ENCODE results near the gene PLBD2. TPM values are rescaled to one million over a fixed set of nuclear protein-coding genes. Genes with fewer than 3 reads are reported as not detected.

PLBD2 gene
- total and polyA plus RNA-seq, 9 of the 15 experiments (the other 6 are each of a cell fraction or from before 2014, with no cell fraction given) = 2.4 to 37.4 (median 6.0) TPM

- TF ChIP-seq CCNT2 (IDR thresholded peaks at IDR 0.05; ENCODE audit: borderline replicate concordance, extremely low read depth, insufficient read length, low read depth, low read length) = no peak
- no peak for TF ChIP-seq ZNF316 (IDR thresholded peaks at IDR 0.05)
- TF ChIP-seq GABPB1 (CRISPR knock-in tag; IDR thresholded peaks at IDR 0.05) = peak; percentile 40; the same call in 1 of the 2 replicates
- TF ChIP-seq GTF2A2 (tag; IDR thresholded peaks at IDR 0.05) = no peak
- TF ChIP-seq ZNF311 (CRISPR knock-in tag; IDR thresholded peaks at IDR 0.05) = no peak
- no peak for TF ChIP-seq E4F1 (CRISPR knock-in tag; IDR thresholded peaks at IDR 0.05; ENCODE audit: borderline replicate concordance)
- TF ChIP-seq PHB (CRISPR knock-in tag; IDR thresholded peaks at IDR 0.05) = no peak
- TF ChIP-seq RAD51 (IDR thresholded peaks at IDR 0.05; ENCODE audit: borderline replicate concordance, low read depth) = peak; percentile 72
- no peak for TF ChIP-seq TEAD1 (CRISPR knock-in tag; IDR thresholded peaks at IDR 0.05)
- no peak for TF ChIP-seq ZNF561 (CRISPR knock-in tag; conservative IDR thresholded peaks at IDR 0.05)
- TF ChIP-seq ZNF395 (CRISPR knock-in tag; IDR thresholded peaks at IDR 0.05) = peak; percentile 54; the same call in 1 of the 2 replicates
- TF ChIP-seq BCL6 (CRISPR knock-in tag; IDR thresholded peaks at IDR 0.05) = 0 out of 2 replicates have a peak, but pooled peaks have one; percentile 13
- no peak for TF ChIP-seq CEBPG (CRISPR knock-in tag; IDR thresholded peaks at IDR 0.05)
- no peak for TF ChIP-seq CEBPG (tag; conservative IDR thresholded peaks at IDR 0.05 in 1 of 2, IDR thresholded peaks at IDR 0.05 in 1 of 2)
- TF ChIP-seq LEF1 (IDR thresholded peaks at IDR 0.05) = peak; percentile 40; the same call in 1 of the 2 replicates
- no peak for TF ChIP-seq PHF20 (IDR thresholded peaks at IDR 0.05; ENCODE audit: partially characterized antibody)
- TF ChIP-seq ZBTB17 (CRISPR knock-in tag; IDR thresholded peaks at IDR 0.05) = peak; percentile 88
- TF ChIP-seq HMG20B (CRISPR knock-in tag; IDR thresholded peaks at IDR 0.05) = no peak
- TF ChIP-seq NUFIP1 (IDR thresholded peaks at IDR 0.05; ENCODE audit: partially characterized antibody) = no peak
- no peak for TF ChIP-seq COPS2 (conservative IDR thresholded peaks at IDR 0.05)
- TF ChIP-seq U2AF1 (optimal IDR thresholded peaks at IDR 0.05; ENCODE audit: low read depth, low read length) = no peak
- TF ChIP-seq ZNF282 (CRISPR knock-in tag; IDR thresholded peaks at IDR 0.05) = no peak
- TF ChIP-seq PPARD (CRISPR knock-in tag; IDR thresholded peaks at IDR 0.05) = no peak
- TF ChIP-seq E2F3 (CRISPR knock-in tag; IDR thresholded peaks at IDR 0.05) = no peak
These were observed 57.8 kb downstream of the PLBD2 start (continued) for GRCh38 chr12:113416091-113416754.

Data from K562 (cell line).